ENCODE measurements around the gene TRIM6. TPM values are rescaled to one million over a fixed set of nuclear protein-coding genes. Genes with fewer than 3 reads are reported as not detected.
"Not testable (repeated sequence)": the region's sequence is repeated elsewhere in the genome, so short reads cannot be mapped to it uniquely, and the experiment has no call there.

Gene TRIM6
- total RNA-seq, 1 donor from 2014 or later = 0.99 TPM

DNA sequence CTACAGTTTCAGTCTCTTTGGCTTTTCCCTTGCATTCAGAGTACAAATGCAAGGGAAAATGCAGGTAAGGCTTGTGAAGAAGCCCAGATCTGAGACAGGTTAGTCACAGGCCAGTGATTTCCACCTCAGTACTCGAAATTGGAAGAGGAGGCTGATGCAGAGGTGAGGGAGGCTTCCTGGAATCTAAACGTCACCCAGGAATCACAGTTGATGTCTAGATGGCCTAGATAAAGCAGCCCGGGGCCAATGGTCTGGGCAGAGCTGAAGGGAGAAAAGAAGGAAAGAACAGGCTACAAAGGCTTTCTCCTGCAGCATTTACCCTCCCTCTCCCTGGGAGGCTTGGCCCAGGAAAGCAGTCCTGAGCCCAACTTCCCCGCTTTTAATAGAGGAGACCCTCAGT is 8.5 kb downstream of the TRIM6 start:
- no peak for DNase-seq (ENCODE audit: low read depth in 2 of 2)

DNA sequence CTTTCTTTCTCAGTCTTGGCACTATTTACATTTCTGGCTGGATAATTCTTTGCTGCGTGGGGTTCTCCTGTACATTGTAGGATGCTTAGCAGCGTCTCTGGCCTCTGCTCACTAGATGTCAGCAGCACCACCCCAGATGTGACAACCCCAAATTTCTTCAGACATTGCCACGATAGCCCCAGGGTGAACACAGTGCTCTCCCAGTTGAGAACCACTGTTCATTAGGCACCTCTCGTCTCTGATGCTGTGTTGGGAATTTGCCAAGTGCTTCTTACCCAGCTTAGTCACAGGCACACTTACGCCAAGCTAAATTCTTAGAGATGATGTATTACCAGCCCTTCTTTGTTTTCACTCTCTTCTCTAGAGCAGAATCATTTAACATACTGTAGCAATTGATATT is 9.4 kb downstream of the TRIM6 start:
- peak in 1 of 2 donors; percentile 79 for DNase-seq (ENCODE audit: low read depth in 2 of 2)

DNA sequence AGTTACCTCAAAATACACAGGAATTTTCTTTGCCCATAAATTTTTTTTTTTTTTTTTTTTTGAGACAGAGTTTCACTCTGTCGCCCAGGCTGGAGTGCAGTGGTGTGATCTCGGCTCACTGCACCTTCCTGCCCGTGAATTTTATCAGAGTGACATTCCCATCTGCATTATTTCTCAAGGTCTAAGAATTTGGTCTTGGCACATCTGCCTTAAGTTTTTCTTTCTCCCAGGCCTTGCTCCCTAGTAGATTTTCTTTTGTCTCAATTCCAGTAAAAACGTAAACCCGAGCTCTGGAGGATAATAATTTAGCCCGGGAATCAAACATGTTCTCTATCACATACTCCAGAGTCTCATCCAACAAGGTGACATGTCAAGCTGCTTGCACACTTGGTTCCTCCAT is 12.4 kb downstream of the TRIM6 start:
- DNase-seq (ENCODE audit: low read depth in 2 of 2) = no peak

DNA sequence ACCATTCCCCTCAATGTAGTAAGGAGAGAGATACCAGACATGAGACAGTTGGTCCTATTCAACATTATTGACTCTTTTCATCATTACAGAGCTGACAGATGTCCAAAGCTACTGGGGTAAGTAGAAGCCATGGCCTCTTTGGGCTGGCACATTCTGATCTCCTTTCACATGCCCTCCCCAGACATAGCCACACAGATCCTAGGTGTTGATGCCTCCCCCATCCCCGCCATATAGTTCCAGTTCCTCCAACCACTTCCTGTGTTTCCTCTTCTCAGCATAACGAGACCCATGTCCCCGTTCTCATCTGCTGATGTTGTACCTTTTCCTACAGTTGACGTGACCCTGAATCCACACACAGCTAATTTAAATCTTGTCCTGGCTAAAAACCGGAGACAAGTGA is 14.0 kb downstream of the TRIM6 start:
- DNase-seq (ENCODE audit: low read depth in 2 of 2) = no peak

DNA sequence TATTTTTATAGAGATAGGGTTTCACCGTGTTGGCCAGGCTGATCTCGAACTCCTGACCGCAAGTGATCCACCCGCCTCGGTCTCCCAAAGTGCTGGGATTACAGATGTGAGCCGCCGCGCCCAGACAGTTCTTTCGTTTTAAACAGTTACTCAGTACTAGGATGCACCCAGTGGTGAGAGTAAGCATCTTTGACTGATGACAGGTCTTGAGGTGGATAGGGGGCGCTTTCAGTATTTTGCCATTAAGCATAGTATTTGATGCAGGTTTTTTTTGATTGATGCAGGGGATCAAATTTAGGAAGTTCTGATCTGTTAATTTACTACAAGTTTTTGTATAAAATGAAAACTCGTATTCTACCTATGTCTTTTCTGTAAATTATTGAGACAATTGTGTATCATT is 15.2 kb downstream of the TRIM6 start:
- DNase-seq (ENCODE audit: low read depth in 2 of 2) = no peak

DNA sequence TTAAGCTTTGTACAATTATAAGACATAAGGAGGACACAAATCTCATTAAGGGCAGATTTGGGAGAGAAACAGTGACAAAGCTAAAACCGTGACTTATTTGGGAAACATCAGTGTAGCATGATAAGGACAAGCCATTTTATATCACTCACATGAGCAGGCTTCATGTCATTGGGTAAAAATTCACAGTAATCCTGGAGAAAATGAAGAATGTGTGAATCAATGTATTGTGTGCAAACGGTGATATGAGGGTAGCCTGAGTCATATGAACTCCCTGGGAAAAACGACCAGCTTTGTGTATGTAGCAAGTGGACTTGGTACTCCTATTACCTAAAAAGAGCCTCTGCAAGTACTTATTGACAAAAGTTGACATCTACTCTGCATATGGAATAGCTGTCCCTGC is 22.4 kb downstream of the TRIM6 start:
- DNase-seq (ENCODE audit: low read depth in 2 of 2) = peak in 1 of 2 donors; percentile 43

DNA sequence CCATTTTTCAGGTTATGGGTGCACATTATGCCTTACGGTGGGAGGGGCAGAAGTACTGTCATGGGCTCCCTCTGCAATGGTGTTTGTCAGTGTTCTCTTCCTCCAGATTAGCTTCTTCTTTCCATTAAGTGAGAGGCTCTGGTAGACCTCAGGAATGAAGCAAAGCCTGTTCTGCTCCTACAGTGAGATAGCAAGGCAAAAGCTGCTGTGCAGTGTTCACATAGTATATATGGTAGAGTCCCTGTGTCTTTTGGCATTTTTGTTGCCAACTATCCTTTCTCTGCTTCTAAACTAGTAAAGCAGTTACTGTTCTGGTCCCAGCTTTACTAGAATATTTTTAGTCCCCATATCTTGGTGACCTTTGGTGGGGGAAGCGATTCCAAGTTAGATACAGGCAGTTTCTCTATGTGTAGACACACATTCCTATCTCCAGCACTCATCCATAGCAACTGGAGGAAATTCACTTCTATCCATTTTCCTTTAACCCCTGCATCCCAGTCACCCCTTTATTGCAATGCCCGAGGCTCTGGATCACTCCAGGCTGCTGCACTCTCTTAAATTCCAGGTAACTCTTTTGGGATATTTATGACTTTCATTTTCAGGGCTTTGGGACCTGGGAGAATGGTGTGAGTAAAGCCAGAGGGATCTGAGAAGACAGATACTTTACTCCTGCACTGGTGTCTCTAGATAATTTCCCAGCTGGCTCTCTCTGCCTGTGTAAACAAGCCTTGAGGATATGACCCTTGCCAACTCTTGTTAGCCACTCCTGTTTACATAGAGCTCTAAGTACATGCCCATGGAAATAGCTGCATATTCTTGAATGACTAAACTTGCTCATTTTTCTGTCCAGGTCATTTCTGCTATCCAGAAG is 24.4 kb downstream of the TRIM6 start:
- DNase-seq (ENCODE audit: low read depth in 2 of 2) = peak; percentile 43 to 92

DNA sequence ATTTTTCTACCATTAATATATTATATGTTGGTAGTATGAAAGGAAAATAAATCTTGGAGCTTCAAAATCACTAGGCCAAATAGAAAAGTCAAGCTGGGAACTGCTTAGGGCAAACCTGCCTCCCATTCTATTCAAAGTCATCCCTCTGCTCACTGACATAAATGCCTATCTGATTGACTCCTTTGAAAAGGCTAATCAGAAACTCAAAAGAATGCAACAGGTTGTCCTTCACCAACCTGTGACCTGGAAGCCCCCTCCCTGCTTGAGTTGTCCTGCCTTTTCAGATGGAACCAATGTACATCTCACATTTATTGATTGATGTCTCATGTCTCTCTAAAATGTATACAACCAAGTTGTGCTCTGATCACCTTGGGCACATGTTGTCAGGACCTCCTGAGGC is 25.1 kb downstream of the TRIM6 start:
- DNase-seq (ENCODE audit: low read depth in 2 of 2) = no peak

DNA sequence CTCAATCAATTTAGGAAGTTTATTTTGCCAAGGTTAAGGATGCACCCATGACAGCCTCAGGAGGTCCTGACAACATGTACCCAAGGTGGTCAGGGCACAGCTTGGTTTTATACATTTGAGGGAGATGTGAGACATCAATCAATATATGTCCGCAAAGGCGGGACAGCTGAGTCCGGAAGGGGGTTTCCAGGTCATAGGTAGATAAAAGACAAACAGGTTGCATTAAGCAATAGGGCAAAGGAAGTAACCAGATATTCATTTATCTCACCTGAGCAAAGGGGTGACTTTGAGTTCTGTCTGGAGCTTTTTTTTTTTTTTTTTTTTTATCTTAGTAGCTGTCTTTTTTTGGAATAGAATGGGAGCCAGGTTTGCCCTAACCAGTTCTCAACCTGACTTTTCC is 26.4 kb downstream of the TRIM6 start:
- no peak for DNase-seq (ENCODE audit: low read depth in 2 of 2)

DNA sequence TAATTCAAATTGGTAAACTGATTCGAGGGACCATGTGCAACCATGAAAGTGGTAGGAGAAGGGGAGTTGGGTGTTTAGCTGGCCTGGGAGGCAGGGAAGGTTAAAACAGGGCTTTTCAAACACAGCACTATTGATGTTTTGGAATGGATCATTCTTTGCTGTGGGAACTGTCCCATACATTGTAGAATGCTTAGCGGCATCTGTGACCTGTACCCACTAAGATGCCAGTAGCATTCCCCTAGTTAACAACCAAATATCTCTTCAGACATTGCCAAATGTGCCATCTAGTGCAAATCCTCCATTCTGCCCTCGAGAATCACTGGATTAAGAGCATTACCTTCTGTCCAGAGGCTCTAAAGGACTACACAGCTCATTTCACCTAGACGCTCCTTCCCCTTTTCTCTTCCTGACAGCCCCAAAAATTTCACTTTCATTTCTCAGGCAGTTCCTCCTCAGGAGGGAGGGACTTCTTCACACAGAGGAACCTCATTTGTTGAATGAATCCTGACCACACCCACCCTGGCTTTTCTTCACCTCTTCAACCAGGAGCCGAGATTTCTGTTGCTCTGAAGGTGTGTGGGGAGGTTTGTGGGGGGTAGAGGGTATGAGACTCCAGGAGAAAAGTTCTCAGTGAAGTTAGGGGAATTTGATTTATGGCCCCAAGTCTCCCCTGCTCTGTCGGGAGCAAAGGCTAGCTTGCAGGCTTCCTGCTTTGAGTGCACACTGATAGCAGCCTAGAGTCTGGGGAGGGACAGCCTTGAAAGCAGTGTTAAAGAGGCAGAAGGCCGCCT is 28.2 kb downstream of the TRIM6 start, which contains the start of gene TRIM34:
Gene TRIM34, plus strand, starts transcription at position 513 of the 791 bp plus-strand sequence. CDS start 7,331 bp downstream, outside the sequence.
- peak; percentile 63 to 84 for DNase-seq (ENCODE audit: low read depth in 2 of 2)

DNA sequence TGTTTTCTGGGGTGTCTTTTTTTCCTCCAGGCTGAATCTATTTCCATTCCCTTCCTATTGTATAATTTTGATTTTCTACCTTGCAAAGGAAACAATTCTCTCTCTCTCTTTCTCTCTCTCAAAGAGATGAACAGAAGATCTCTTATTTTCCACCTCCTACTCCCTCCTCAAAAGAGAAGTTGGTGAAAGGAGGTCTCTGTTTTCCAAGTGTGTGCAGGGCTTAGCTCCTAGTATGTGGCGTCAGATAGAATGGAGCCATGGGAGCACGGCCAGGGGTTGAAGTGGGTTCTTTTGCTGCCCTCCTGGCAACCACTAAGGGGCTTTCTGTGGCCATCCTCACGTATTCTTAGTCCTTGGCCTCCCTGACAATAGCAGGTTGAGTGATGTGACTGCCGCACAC is 28.8 kb downstream of the TRIM6 start:
- DNase-seq (ENCODE audit: low read depth in 2 of 2) = peak in 1 of 2 donors; percentile 10

DNA sequence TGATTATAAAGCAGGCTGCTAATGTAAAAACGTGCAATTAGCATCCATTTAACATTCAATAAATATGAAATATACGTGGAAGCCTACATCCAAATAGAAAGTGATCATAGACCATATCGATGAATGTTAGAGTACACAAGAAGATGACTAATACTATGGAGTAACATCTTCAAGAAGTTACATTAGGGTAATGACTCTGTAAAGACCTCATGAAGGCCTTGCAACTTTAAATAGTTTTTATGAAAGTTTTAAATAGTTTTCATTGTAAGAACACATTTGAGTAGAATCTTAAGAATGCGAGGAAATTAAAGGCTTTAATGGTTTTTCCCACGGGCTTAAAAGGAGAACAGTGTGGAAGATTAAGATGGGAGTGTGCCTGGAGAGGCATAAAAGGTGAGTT is 29.8 kb downstream of the TRIM6 start:
- no peak for DNase-seq (ENCODE audit: low read depth in 2 of 2)

DNA sequence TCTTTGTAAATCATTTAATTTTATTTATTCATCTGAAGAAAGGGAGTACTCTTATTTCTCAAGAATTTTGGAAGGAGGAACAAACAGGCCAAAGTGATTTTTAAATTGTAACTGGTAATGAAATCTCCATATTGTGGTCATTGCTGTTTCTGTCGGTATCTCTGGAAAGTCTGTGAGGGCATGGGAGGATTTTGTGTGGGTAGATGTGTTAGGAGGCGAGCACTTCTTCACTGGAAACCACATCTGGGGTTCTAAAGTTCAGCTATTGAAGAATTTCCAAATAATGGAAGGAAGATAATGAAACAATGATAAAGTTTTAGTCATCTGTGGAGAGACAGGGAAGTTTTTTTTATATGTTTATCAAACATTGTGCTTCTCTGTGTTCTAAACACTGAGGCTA is 35.0 kb downstream of the TRIM6 start:
- no peak for DNase-seq (ENCODE audit: low read depth in 2 of 2)

DNA sequence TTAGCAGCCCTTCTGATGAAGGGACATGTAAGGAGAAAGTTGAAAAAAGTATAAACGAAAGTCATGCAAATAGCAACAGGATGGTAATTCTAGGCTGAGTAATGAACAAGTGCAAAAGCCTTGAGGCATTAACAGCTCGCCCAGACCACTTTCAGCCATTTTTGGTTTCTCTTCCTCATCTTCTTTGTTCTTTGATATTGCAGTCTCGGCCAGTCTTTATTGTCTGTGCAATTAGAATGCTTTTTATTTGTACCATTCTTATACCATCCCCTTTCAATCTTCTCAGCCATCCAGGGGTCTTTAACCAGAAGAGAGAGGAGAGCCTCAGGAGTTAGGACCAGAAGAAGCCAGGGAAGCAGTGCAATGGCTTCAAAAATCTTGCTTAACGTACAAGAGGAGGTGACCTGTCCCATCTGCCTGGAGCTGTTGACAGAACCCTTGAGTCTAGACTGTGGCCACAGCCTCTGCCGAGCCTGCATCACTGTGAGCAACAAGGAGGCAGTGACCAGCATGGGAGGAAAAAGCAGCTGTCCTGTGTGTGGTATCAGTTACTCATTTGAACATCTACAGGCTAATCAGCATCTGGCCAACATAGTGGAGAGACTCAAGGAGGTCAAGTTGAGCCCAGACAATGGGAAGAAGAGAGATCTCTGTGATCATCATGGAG is 35.7 kb downstream of the TRIM6 start:
- no peak for DNase-seq (ENCODE audit: low read depth in 2 of 2)

DNA sequence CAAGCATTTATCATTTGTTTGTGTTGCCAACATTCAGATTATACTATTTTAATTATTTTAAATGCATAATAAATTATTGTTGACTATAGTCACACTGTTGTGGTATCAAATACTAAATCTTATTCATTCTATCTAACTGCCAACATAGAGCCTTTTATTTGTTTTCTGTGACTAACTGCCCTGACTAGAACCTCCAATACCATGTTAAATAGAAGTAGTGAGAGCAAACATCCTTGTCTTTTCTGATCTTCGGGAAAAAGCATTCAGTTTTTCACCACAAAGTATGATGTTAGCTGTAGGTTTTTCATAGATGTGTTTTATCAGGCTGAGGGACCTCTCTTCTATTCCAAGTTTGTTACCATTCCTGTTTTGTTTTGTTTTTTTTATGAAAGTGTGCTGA is 43.5 kb downstream of the TRIM6 start:
- DNase-seq (ENCODE audit: low read depth in 2 of 2) = no peak

DNA sequence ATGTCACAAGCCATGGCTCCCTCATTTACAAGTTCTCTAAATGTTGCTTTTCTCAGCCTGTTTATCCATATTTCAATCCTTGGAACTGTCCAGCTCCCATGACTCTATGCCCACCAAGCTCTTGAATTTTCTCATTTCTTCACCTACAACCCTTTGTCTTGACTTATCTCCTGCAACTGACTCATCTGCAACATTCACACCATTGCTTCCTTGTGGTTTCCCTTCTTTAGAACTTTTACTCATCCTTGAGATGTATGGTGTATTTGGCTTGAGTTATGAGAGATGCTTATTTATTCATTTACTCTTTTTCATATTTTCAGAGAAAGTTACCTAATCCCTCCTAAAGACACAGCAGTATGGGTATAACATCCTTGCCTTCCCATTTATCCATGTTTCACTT is 47.1 kb downstream of the TRIM6 start:
- DNase-seq (ENCODE audit: low read depth in 2 of 2) = no peak

DNA sequence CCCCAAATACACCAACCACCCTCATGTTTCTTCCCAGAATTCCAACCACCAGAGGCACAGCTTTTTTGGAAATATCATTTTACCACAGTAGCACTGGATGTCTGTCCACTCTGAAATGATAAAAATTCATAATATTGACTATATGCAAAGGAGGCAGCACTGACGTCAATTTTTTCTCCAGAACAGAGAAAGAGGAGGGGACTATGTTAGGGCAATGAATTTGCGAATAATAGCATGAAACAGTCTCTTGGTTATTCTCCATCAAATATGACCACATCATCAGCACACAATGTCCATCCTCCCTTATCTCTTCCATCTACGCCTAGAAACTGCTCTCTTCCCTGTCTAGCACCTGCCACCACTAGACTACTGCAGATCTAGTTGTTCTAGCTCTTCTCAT is 49.7 kb downstream of the TRIM6 start:
- DNase-seq (ENCODE audit: low read depth in 2 of 2) = no peak

DNA sequence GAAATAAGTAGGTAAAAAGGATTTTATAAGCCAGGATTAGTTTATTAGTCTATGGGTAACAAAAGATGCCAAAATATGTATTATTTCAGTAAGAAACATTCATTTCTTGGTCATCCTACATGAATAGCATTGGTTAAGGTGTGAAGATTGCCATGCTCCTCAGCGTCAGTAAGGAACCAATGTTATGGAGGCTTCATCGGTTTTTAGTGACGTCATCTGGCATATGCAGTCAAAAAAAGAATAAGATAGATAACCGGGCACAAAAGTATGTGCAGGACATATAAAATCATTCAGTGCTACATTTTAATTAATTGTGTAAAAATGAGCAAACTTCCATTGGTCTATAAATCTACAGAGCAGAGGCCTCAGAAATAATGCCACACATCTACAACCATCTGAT is 59.0 kb downstream of the TRIM6 start:
- DNase-seq (ENCODE audit: low read depth in 2 of 2) = no peak

DNA sequence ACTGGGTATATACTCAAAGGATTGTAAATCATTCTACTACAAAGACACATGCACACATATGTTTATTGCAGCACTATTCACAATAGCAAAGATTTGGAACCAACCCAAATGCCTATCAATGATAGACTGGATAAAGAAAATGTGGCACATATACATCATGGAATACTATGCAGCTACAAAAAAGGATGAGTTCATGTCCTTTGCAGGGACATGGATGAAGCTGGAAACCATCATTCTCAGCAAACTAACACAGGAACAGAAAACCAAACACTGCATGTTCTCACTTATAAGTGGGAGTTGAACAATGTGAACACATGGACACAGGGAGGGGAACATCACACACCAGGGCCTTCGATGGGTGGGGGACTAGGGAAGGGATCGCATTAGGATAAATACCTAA is 60.5 kb downstream of the TRIM6 start:
- DNase-seq (ENCODE audit: low read depth in 2 of 2) = not testable (repeated sequence)

DNA sequence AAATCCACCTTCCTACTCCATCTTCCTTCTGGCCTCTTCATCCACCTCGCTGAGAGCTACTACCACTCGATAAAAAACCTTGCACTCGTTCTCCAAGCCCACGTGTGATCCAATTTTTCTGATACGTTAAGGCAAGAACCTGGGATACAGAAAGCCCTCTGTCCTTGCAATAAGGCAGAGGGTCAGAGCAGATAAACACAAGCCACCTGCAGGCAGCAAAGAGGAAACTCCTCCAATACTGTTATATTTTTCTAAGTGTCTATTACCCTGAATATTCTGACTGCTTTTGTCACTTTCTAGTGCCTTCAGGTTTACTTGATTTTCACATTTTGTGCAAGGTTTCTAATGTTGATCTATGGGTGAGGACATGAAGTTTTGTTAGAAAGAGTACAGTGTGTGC is 61.9 kb downstream of the TRIM6 start:
- no peak for DNase-seq (ENCODE audit: low read depth in 2 of 2)

All from lung microvascular endothelial cell (primary cell).